DMS53 treated with DMSO at 0.1 percent for 48 hours (cell line): Measurements from ENCODE around the gene FERMT1.
"Not testable (repeated sequence)": the region's sequence is repeated elsewhere in the genome, so short reads cannot be mapped to it uniquely, and the experiment has no call there.

Source experiments
- DNase-seq: peaks from one replicate; lab custom pipeline; 2025; ENCODE audit not compliant: unreplicated experiment; lab: John Stamatoyannopoulos, UW

Gene FERMT1

DNA sequence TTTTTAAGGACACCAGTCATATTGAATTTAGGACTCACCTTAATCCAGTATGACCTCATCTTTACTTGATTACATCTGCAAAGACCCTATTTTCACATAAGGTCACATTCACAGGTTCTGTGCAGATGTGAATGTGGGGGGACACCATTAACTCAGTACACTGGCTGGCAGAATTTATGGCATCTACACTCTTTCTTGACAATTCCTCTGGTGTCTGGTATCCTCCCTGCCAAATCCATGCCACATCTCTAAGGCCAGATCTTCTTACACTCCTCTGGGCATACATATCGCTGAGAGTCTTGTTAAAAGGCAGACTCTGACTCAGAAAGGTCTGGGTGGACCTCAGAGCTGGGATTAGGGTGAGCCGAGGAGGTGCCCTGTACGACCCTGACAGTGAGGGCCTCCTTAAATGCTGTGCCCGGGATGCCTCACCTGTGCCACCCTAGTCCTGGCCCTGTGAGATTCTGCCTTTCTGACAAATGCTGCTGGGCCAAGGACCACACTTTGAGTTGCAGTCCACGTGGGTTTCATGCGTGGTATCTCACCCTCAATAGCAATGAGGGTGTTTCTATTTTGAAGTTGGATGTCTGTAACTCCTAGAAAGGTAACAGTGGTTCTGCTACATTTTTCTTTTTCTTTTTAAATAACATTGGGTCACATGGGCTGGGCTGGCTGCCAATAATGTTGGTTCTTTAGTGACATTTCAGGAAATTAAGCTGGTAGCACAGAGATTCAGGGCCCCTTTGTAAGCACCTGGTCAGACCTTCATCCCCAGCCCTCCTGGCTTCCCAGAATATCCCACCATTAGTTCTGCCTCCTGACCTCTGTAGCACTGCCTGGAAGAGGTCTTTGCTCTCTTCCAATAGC lies 51.8 kb downstream of the FERMT1 start:
- DNase-seq: no peak

- no peak for DNase-seq
Observed at GRCh38 chr20:6069669-6070068, 53.2 kb downstream of the FERMT1 start.

- DNase-seq: no peak
Observed at GRCh38 chr20:6067763-6068318, 55.0 kb downstream of the FERMT1 start.

- DNase-seq: no peak
Observed at GRCh38 chr20:6066582-6066981, 56.2 kb downstream of the FERMT1 start.

- no peak for DNase-seq
Observed at GRCh38 chr20:6061544-6061943, 61.3 kb downstream of the FERMT1 start.

- DNase-seq: no peak
Observed at GRCh38 chr20:6060213-6060612, 62.6 kb downstream of the FERMT1 start.

GRCh38 chr20:6058684-6059295 lies 64.0 kb downstream of the FERMT1 start:
- DNase-seq: peak; percentile 93

DNA sequence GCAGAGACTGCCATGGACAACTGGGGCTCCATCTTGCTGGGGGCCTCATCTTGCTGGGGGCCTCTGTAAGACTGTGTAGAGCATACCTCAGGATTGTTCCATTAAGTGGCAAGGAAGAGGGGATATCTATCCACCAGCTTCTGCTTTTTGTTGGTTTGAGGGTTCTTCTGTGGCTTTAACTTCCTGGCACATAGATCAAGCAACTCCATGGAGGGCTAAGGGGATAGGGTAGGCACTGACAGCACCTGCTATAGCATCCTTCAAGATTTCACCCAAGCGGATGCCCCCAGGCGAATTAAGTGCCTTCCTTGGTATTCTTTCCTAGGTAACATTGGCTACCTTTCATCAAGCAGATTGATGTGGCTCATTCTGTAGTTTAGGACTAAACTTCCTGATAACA lies 65.1 kb downstream of the FERMT1 start:
- DNase-seq: no peak

DNA sequence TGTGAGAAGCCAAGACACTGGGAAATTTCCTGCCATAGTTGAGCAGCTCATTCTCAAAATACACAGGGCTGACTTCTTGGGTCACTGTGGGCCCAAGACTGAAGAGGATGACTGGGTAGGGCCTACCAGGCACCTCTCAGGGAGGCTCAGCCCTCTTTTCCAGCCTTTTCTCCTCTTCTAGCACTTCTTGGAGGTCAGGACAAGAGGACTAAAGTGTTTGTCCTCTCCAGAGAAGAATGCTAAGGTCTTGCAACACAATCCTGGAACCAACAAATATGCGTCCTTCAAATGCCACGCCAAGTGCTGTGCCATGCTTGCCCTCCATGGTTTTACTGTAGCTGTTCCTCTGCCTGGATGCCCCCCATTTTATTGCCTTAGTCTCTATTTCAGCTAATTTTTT lies 65.7 kb downstream of the FERMT1 start:
- no peak for DNase-seq

DNA sequence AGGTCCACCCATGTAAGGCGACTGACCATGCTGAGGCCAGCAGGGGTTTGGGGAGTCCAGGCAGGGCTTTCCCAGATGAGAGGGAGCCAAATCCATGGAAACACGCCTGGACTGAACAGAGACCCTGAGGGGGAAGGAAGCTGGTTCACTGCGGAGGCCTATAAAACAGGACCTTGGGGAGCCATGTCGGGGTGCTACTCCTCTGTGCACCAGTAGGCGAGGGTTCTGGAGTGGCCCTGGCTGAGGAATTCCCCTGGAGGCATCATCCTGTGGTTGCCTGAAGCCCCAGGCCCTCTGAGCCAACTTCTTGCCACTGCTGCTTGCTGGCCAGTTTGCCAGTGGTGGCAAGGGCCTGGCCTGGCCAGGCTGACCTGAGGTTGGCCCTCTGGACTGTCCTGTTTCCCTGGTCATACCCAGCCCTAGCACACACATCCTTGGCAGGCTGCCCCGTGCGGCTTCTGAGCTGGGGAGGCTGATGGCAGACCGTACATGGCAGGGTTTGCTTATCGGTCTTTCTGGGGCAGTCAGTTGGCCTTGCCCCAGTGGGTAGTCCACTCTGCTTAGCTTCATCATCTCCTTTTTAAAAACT lies 66.8 kb downstream of the FERMT1 start:
- no peak for DNase-seq

GRCh38 chr20:6055161-6055783 lies 67.6 kb downstream of the FERMT1 start:
- DNase-seq: no peak

- not testable (repeated sequence) for DNase-seq
Observed at GRCh38 chr20:6054689-6055051, 68.2 kb downstream of the FERMT1 start.

- peak; percentile 82 for DNase-seq
Observed at GRCh38 chr20:6053776-6054688, 68.8 kb downstream of the FERMT1 start, which contains the start of gene LRRN4. Gene LRRN4, minus strand, starts transcription at chr20:6054060. Its CDS starts 1,261 bp downstream, at chr20:6052799.

- peak; percentile 15 for DNase-seq
Observed at GRCh38 chr20:6053064-6053775, 69.6 kb downstream of the FERMT1 start.

DNA sequence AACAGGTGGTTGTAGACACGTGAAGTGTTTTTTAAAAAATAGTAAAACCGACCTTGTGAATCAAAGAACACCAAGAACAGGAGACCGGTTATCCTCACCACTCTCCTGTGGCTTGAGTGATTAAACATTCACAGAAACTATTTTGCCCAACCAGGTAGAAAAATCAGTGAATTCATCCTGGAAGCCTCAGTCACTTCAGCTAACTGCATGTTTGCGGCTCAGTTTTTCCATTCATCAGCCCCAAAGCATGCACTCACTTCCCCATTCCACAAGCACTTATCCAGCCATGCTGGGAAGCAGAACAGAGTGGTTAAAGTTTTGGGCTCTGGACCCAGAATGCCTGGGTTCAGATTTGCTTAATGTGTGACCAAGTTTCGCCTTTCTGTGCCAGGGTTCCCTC lies 71.3 kb downstream of the FERMT1 start:
- no peak for DNase-seq

GRCh38 chr20:6048391-6048790 lies 74.4 kb downstream of the FERMT1 start:
- no peak for DNase-seq

DNA sequence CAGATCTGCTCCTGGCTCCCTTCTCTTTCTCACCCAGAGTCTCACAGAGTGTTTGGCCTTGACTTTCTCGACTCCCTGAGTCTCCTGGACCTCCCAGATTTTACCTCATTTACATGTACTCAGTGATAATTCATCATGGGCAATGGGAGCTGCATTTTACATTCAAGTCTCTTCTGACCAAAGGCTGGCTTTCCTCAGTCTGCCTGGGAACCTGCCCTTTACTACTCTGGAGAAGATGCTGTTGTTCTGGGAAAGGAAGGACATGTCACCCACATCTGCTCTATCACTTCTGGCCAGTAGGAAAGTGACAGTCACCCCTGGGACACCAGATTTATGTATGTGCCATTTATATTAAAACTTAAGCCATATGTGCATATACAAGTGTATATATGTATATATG lies 76.4 kb downstream of the FERMT1 start:
- DNase-seq: no peak

- no peak for DNase-seq
Observed at GRCh38 chr20:6045566-6045965, 77.3 kb downstream of the FERMT1 start.

- no peak for DNase-seq
Observed at GRCh38 chr20:6044115-6044514, 78.7 kb downstream of the FERMT1 start.

- no peak for DNase-seq
Observed at GRCh38 chr20:6041808-6042265, 81.0 kb downstream of the FERMT1 start.
